Lower leg skin (tissue), 3 donors: ENCODE data around the gene RAB10.

Experiments used
- CTCF ChIP-seq, 3 donors: fragments of 450-650 bp; IDR thresholded peaks; one replicate each; pipeline ENCODE4 v1.5.1; 2016; ENCODE audit warnings: antibody characterized with exemption in 3 of 3, mild to moderate bottlenecking in 3 of 3, moderate library complexity in 2 of 3
- POLR2A ChIP-seq, 2 donors: fragments of 450-650 bp; IDR thresholded peaks; one replicate each; pipeline ENCODE4 v1.6.1; 2016 to 2017; ENCODE audit warnings: antibody characterized with exemption in 2 of 2, mild to moderate bottlenecking in 1 of 2, moderate library complexity in 1 of 2

- TF ChIP-seq CTCF (IDR thresholded peaks at IDR 0.05) (no peak), POLR2A (IDR thresholded peaks at IDR 0.05) (no peak)
Observed at GRCh38 chr2:26164641-26165211, 130.8 kb downstream of the RAB10 start.
